DOHH2 (cell line): ENCODE data around the gene SERPINA5.

Source experiments
- H3F3A ChIP-seq: fragments of 200-600 bp; sonication (generic), shearing (Covaris generic); 2 replicates; pipeline ENCODE4 v1.6.0; 2016; ENCODE audit warnings: antibody characterized with exemption, mild to moderate bottlenecking; ENCODE audit not compliant: control insufficient read depth, insufficient read depth
- H3K27ac ChIP-seq: fragments of 200-600 bp; sonication (generic); 2 replicates; pipeline ENCODE4 v1.5.1; 2014; ENCODE audit warnings: low read depth, mild to moderate bottlenecking, low read length, moderate library complexity
- H3K27me3 ChIP-seq: fragments of 200-600 bp; sonication (generic); 2 replicates; pipeline ENCODE4 v1.6.1; 2014; ENCODE audit warnings: mild to moderate bottlenecking, low read length, mixed read lengths; ENCODE audit not compliant: control insufficient read depth
- H3K36me3 ChIP-seq: fragments of 200-600 bp; sonication (generic); 2 replicates; pipeline ENCODE4 v1.6.1; 2014; ENCODE audit warnings: mild to moderate bottlenecking, low read length, moderate library complexity, mixed read lengths; ENCODE audit not compliant: control insufficient read depth
- H3K4me1 ChIP-seq: fragments of 200-600 bp; sonication (generic); 2 replicates; pipeline ENCODE4 v1.6.1; 2014; ENCODE audit warnings: mild to moderate bottlenecking, low read length, mixed read lengths; ENCODE audit not compliant: control insufficient read depth
- H3K4me2 ChIP-seq: fragments of 200-600 bp; sonication (generic); 2 replicates; pipeline ENCODE4 v1.6.0; 2014; ENCODE audit warnings: mild to moderate bottlenecking, low read length, moderate library complexity
- H3K4me3 ChIP-seq: fragments of 200-600 bp; sonication (generic); 2 replicates; pipeline ENCODE4 v1.5.1; 2014; ENCODE audit warnings: mild to moderate bottlenecking, low read length, mixed read lengths
- H3K79me2 ChIP-seq: fragments of 200-600 bp; sonication (generic); 2 replicates; pipeline ENCODE4 v1.6.1; 2014; ENCODE audit warnings: mild to moderate bottlenecking, low read length, mixed read lengths; ENCODE audit not compliant: control insufficient read depth
- H3K9me2 ChIP-seq: fragments of 200-600 bp; sonication (generic); replicated peaks from 2 replicates; pipeline ENCODE4 v1.6.1; 2014; ENCODE audit warnings: mild to moderate bottlenecking, low read length, mixed read lengths; ENCODE audit not compliant: control insufficient read depth
- H3K9me3 ChIP-seq: fragments of 200-600 bp; sonication (generic); 2 replicates; pipeline ENCODE4 v1.6.1; 2014; ENCODE audit warnings: antibody characterized with exemption, low read length, mixed read lengths; ENCODE audit not compliant: control insufficient read depth, insufficient read depth
- H4K20me1 ChIP-seq: fragments of 200-600 bp; sonication (generic); 2 replicates; pipeline ENCODE4 v1.6.0; 2014; ENCODE audit warnings: low read depth, mild to moderate bottlenecking, antibody characterized with exemption, low read length, moderate library complexity; ENCODE audit not compliant: control insufficient read depth, insufficient read depth
- EZH2phosphoT487 ChIP-seq: fragments of 200-600 bp; sonication (generic); IDR thresholded peaks from 2 replicates; pipeline ENCODE4 v1.6.1; 2017; ENCODE audit warnings: borderline replicate concordance, mild to moderate bottlenecking, antibody characterized with exemption, low read length, moderate library complexity, mixed read lengths
- TF ChIP-seq, protein P1 (sequence below): fragments of 200-600 bp; sonication (generic); IDR thresholded peaks from one replicate; pipeline ENCODE4 v1.5.1; 2014; ENCODE audit warnings: antibody characterized with exemption, mild to moderate bottlenecking, low read depth, low read length; ENCODE audit not compliant: poor library complexity, severe bottlenecking

The SERPINA5 gene

DNA sequence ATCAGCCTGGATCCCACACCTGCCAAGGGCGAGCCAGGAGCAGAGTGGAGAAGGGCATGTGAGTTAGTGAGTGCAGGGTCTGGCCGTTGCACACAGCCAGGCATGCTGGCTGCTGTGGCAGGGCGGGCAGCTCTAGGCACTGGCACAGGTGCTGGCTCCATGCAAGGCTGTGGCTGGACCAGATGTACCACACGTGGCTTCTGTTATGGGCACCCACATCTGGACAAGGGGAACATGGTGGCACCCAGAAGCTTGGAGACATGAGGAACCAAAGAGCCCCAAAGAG, 51.0 kb downstream of the SERPINA5 start:
- Histone ChIP-seq H3K36me3 (no peaks in the 10 kb centered on the region), H3K4me3 (no peak overlapping the region), H3K4me1 (no peaks in the 10 kb centered on the region), H3F3A (no peaks in the 10 kb centered on the region), H3K27me3 (peaks cover 10% of the 10 kb centered on the region), H3K4me2 (no peak overlapping the region), H4K20me1 (no peaks in the 10 kb centered on the region), H3K9me3 (no peaks in the 10 kb centered on the region), H3K79me2 (no peaks in the 10 kb centered on the region), H3K9me2 (no peaks in the 10 kb centered on the region), H3K27ac (no peak overlapping the region)
- TF ChIP-seq, protein P1, sequence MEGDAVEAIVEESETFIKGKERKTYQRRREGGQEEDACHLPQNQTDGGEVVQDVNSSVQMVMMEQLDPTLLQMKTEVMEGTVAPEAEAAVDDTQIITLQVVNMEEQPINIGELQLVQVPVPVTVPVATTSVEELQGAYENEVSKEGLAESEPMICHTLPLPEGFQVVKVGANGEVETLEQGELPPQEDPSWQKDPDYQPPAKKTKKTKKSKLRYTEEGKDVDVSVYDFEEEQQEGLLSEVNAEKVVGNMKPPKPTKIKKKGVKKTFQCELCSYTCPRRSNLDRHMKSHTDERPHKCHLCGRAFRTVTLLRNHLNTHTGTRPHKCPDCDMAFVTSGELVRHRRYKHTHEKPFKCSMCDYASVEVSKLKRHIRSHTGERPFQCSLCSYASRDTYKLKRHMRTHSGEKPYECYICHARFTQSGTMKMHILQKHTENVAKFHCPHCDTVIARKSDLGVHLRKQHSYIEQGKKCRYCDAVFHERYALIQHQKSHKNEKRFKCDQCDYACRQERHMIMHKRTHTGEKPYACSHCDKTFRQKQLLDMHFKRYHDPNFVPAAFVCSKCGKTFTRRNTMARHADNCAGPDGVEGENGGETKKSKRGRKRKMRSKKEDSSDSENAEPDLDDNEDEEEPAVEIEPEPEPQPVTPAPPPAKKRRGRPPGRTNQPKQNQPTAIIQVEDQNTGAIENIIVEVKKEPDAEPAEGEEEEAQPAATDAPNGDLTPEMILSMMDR = no peak
- no peak for TF ChIP-seq EZH2phosphoT487

- peaks cover 6% of the 10 kb centered on the region; the same call in 1 of the 2 replicates for H3K27me3 ChIP-seq
- H3K79me2 ChIP-seq = no peaks in the 10 kb centered on the region
- no peak overlapping the region for H3K27ac ChIP-seq
- H4K20me1 ChIP-seq = no peaks in the 10 kb centered on the region
- no peaks in the 10 kb centered on the region for H3K9me3 ChIP-seq
- H3K4me1 ChIP-seq = no peaks in the 10 kb centered on the region
- no peaks in the 10 kb centered on the region for H3K9me2 ChIP-seq
- H3K4me2 ChIP-seq = no peak overlapping the region
- no peak overlapping the region for H3K4me3 ChIP-seq
- H3K36me3 ChIP-seq = no peaks in the 10 kb centered on the region
- H3F3A ChIP-seq = no peaks in the 10 kb centered on the region
- TF ChIP-seq EZH2phosphoT487 = no peak
- TF ChIP-seq, protein P1 = no peak
These were observed 51.9 kb downstream of the SERPINA5 start for GRCh38 chr14:94633121-94633520.

DNA sequence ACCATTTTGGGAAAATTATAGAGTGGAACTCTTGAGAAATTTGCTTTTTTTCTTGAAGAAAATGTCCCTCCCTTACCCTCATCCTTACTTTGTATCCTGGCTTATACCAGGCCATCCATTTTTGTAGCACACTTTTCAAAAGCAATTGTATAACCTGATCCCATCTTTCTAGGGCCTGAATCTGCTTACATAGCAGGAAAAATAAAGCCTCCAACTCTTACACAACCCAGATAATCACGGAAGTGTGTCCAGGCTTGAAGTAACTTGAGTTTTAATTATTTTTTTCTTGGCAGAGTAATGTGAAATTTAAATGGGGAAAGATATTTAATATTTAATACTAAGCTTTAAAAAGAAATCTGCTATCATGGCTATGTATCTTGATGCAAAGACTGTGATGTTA, 53.9 kb downstream of the SERPINA5 start:
- Histone ChIP-seq H3K36me3 (no peaks in the 10 kb centered on the region), H3K79me2 (no peaks in the 10 kb centered on the region), H3K4me2 (no peak overlapping the region), H4K20me1 (no peaks in the 10 kb centered on the region), H3K4me1 (no peaks in the 10 kb centered on the region), H3K27me3 (no peaks in the 10 kb centered on the region), H3F3A (no peaks in the 10 kb centered on the region), H3K9me2 (no peaks in the 10 kb centered on the region), H3K27ac (no peak overlapping the region), H3K9me3 (no peaks in the 10 kb centered on the region), H3K4me3 (no peak overlapping the region)
- TF ChIP-seq, protein P1 = no peak
- TF ChIP-seq EZH2phosphoT487 = no peak
